ENCODE measurements around the gene FYN.

Gene FYN

DNA sequence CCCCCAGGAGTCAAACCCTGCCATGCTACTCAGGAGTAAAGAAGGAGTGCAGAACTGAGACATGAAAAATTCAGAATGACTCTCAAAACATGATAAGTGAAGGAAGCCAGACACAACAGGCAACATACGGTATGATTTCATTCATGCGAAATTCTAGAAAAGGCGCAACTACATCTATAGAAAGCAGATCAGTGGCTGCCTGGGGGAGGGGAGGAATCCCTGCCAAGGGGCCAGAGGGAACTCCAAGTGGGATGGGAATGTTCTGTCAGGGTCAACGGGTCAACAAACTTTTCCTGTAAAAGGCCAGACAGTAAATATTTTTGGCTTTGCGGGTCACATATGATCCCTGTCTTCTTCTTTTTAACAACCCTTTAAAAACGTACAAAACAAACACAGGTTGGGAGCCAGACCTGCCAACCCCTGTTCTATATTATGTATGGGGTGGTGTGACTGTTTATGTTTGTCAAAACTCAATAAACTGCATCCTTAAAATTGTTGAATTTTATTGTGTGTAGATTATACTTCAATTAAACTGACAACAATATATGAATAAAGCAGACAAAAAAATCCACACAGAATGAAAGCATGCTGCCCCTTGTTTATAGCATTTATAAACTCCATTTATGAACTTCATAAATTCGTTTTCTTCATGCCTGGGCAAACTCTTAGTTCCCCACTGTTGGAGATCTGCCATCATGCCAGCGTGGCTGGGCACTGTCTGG, 211.0 kb downstream of the FYN start:
- peaks cover 3% of the 10 kb centered on the region for H3K36me3 Mint-ChIP-seq (ENCODE audit: low read depth)
- H3K27ac Mint-ChIP-seq, result peak overlapping the region; percentile 96 to 98 (median 96)
- H3K4me3 Mint-ChIP-seq, result peak overlapping the region; percentile 28 to 55 (median 51)
- no peaks in the 10 kb centered on the region for H3K27me3 Mint-ChIP-seq (ENCODE audit: low read depth)
- peaks cover 59% of the 10 kb centered on the region for H3K4me1 Mint-ChIP-seq
- H3K9me3 Mint-ChIP-seq, result no peaks in the 10 kb centered on the region
- TF ChIP-seq CTCF (IDR thresholded peaks at IDR 0.05; ENCODE audit: unreplicated experiment in 3 of 3), result no peak

DNA sequence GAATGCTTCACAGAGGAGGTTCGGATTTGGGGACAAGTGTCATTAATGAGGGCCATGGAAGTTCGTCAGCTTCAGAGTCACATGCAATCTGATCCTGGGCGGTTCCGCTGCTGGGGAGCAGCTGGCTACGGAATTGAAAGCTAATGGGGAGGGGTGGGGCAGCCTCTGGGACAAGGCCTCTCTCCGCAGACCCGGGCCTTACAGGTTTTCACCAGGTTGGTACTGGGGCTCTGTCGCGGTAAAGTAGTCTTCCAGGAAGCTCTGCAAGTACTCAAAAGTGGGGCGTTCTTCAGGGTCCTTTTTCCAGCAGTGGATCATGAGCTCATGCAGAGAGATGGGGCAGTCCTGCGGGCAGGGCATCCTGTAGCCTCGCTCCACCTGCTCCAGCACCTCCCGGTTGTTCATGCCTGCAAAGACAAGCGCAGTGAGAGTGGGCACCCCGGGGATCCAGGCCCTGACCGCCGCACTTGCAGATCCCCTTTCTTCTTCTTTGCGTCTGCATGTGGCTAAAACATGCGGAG, 211.7 kb downstream of the FYN start:
- no peak for TF ChIP-seq CTCF (IDR thresholded peaks at IDR 0.05; ENCODE audit: unreplicated experiment in 3 of 3)
- H3K4me3 Mint-ChIP-seq, result peak overlapping the region; percentile 15 to 68 (median 28)
- H3K36me3 Mint-ChIP-seq (ENCODE audit: low read depth), result peaks cover 3% of the 10 kb centered on the region
- H3K27me3 Mint-ChIP-seq (ENCODE audit: low read depth), result no peaks in the 10 kb centered on the region
- H3K9me3 Mint-ChIP-seq, result no peaks in the 10 kb centered on the region
- H3K4me1 Mint-ChIP-seq, result peaks cover 53% of the 10 kb centered on the region
- peak overlapping the region; percentile 96 to 98 (median 96) for H3K27ac Mint-ChIP-seq

- Mint-ChIP-seq H3K9me3 (no peaks in the 10 kb centered on the region), H3K27ac (peak overlapping the region in 1 of 3 experiments; percentile 98), H3K27me3 (ENCODE audit: low read depth) (no peaks in the 10 kb centered on the region), H3K4me3 (no peak overlapping the region), H3K4me1 (peaks cover 48% of the 10 kb centered on the region), H3K36me3 (ENCODE audit: low read depth) (peaks cover 3% of the 10 kb centered on the region)
- TF ChIP-seq CTCF (IDR thresholded peaks at IDR 0.05; ENCODE audit: unreplicated experiment in 3 of 3), result no peak
Observed at GRCh38 chr6:111660531-111660930, 212.7 kb downstream of the FYN start.

DNA sequence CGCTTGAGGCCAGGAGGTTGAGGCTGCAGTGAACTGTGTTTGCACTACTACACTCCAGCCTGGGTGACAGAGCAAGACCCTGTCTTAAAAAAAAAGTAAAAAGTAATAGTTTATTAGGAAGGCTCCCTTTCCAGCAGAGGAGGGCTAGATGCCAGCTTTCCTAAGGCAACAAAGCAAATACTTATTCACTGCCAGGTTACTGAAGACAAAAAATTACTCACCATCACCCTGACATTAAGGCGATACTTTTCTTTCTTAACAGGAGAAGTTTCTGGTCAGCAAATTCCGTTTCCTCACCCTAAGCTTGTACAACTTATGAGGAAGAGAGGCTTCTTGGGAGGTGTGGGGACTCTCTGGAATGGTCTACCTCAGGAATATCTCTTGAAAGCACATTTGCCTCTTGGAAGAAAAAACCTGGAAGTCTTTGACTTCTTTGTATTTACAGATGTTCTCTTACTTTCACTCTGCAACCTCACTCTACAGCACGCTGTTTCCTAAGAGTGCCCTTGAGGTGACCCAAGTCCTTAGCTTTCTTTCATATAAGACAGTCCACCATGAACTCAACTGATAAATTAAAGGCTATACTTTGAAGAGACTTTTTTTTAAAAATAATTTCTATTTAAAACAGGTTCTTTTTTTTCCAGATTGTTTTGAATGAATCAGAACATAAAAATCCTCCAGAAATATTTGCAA, 214.6 kb downstream of the FYN start:
- no peak for TF ChIP-seq CTCF (IDR thresholded peaks at IDR 0.05; ENCODE audit: unreplicated experiment in 3 of 3)
- Mint-ChIP-seq H3K4me3 (no peak overlapping the region), H3K4me1 (peaks cover 35% of the 10 kb centered on the region), H3K9me3 (no peaks in the 10 kb centered on the region), H3K27ac (peak overlapping the region in 2 of 3 experiments; percentile 46 to 50), H3K36me3 (ENCODE audit: low read depth) (no peaks in the 10 kb centered on the region), H3K27me3 (ENCODE audit: low read depth) (no peaks in the 10 kb centered on the region)

DNA sequence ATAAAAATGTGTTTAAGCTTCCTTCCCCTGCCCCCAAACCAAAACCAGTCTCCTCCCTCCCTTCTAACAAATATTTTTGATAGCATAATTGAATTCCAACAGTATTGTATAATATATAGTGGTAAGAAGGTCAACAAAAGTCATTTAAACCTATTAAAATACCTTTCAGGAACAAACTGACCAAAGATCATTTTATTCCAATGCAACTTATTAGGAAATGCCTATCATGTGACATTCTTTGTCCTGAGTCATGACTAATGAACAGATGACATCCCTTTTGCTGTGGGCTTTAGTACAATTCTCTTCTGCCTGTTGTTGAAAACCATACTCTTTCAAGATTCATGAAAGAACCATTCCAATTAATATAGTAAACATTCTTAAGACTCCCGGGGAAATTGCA, 216.1 kb downstream of the FYN start:
- Mint-ChIP-seq H3K27ac (peak overlapping the region in 1 of 3 experiments; percentile 3), H3K36me3 (ENCODE audit: low read depth) (no peaks in the 10 kb centered on the region), H3K9me3 (no peaks in the 10 kb centered on the region), H3K4me3 (no peak overlapping the region), H3K4me1 (peaks cover 29% of the 10 kb centered on the region), H3K27me3 (ENCODE audit: low read depth) (no peaks in the 10 kb centered on the region)
- no peak for TF ChIP-seq CTCF (IDR thresholded peaks at IDR 0.05; ENCODE audit: unreplicated experiment in 3 of 3)

Measured in nephron (organoid).